AG10803 (cell line): Measurements from ENCODE around the gene ARPP19.
A peak's percentile ranks its signal among the peaks of the same experiment; 100 is the strongest.
"Not testable (repeated sequence)": the region's sequence is repeated elsewhere in the genome, so short reads cannot be mapped to it uniquely, and the experiment has no call there.

Source experiments
- DNase-seq: peaks from one replicate; pipeline ENCODE4 v3.0.0; 2010; ENCODE audit warnings: low read depth
- H3K4me3 ChIP-seq: 2 replicates; pipeline ENCODE4 v1.5.1; 2011; ENCODE audit warnings: mild to moderate bottlenecking, low read length, control low read depth
- CTCF ChIP-seq: conservative IDR thresholded peaks from 2 replicates; pipeline ENCODE4 v1.5.1; 2011; ENCODE audit warnings: mild to moderate bottlenecking, low read length, control low read depth, inconsistent platforms

ARPP19 gene

GRCh38 chr15:52575072-52575471 lies 6.2 kb upstream of the ARPP19 start:
- H3K4me3 ChIP-seq, result no peak overlapping the region
- no peak for TF ChIP-seq CTCF
- no peak for DNase-seq

DNA sequence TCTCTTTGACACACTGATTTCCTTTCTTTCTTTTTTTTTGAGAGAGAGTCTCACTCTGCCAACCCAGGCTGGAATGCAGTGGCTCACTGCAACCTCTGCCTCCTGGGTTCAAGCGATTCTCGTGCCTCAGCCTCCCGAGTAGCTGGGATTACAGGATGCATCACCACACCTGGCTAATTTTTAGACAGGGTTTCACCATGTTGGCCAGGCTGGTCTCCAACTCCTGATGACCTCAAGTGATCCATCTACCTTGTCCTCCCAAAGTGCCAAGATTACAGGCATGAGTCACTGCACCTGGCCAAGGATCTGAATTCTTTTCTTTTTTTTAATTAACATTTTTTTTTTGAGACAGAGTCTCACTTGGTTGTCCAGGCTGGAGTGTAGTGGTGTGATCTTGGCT lies 5.8 kb upstream of the ARPP19 start:
- H3K4me3 ChIP-seq, DNase-seq: not testable (repeated sequence)

- DNase-seq, result peak; percentile 5
- no peak for TF ChIP-seq CTCF
- H3K4me3 ChIP-seq, result peak overlapping the region; percentile 68
Observed at GRCh38 chr15:52567871-52568600, 794 bp downstream of the ARPP19 start.

DNA sequence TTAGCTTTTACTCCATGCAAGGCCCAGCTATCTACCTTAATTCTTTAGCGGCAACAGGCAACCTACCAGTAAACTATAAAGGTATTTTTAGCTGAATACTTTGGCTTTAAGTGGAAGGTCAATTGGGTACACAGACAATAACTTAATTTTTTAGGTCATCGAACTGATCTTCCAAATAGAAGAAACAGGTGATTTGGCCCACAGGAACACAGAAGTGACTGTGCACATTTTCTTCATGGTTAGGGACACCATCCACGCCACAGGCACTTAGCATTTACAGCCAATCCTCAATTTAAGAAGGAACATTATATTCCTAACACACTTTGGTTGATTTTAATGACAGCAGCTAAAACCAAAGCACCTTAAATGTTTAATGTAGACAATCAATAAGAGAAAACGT lies 1.9 kb downstream of the ARPP19 start:
- DNase-seq, result no peak
- H3K4me3 ChIP-seq, result peak overlapping the region; percentile 68

DNA sequence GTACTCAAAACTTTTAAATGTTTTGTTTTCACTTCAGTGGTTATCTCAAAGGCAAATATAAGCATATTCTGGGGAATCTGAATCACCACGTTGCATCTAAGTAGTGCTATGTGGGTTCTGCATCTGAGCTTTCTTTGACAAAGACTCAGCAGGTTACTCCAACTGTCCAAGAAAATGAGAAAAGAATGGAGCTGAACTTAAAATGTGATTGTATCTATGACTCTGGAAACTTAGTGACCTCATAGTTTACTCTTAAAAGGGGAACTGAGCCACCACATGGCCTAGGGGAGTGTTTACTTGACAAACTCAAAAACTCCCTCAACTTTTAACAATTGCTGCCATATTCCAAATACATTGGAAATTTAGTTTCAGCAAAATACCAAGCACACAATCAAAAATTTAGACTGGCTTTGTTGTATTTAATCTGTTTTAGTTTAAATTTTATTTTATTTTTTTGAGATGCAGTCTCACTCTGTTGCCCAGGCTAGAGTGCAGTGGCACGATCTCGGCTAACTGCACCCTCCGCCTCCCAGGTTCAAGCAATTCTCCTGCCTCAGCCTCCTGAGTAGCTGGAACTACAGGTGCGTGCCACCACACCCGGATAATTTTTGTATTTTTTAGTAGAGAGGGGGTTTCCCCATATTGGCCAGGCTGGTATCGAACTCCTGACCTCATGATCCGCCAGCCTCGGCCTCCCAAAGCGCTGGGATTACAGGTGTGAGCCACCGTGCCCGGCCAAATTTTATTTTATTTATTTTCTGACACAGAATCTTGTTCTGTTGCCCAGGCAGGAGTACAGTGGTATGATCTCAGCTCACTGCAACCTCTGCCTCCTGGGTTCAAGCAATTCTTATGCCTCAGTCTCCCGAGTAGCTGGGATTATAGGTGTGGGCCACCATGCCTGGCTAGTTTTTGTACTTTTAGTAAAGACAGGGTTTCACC lies 3.1 kb downstream of the ARPP19 start:
- not testable (repeated sequence) for H3K4me3 ChIP-seq, DNase-seq

More for the DNA sequence above, 1.9 kb downstream of the ARPP19 start:
- TF ChIP-seq CTCF, result no peak

DNA sequence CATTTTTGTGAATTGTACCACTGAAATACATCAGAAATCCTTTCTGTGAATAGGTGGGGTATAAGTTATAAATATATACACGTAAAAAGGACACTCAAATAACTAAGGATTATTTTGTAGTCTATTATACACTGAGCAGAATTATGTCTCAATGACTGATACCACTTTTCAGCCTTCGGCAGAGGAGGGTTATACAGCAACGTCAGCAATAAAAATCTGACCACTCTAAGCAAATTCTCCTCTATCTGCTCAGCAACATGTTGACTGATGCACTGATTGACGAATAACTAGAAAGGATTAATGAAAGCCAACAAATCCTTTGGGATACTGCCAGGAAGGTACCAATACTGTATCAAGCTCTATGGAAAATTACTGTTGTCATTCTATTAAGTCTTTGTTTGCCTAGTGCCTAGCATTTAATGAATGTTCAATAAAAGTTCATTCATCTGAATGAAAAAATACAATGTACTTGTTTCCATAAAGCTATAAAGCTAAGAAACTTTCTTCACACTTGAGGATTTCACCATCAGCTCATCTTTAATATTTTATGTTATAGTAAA lies 5.2 kb downstream of the ARPP19 start:
- H3K4me3 ChIP-seq, result no peak overlapping the region
- DNase-seq, result no peak
- no peak for TF ChIP-seq CTCF

- H3K4me3 ChIP-seq, result no peak overlapping the region
- no peak for DNase-seq
- TF ChIP-seq CTCF, result no peak
Observed at GRCh38 chr15:52559575-52559974, 9.3 kb downstream of the ARPP19 start.

GRCh38 chr15:52559022-52559421 lies 9.8 kb downstream of the ARPP19 start:
- no peak for DNase-seq
- H3K4me3 ChIP-seq, result no peak overlapping the region
- TF ChIP-seq CTCF, result no peak
